HL-60 (cell line): ENCODE results near the gene PTPRN2.

Experiments used
- POLR2AphosphoS5 ChIP-seq: IDR thresholded peaks from 2 replicates; pipeline ENCODE4 v1.6.1; 2012; ENCODE audit warnings: low read depth
- TF ChIP-seq, protein P1 (sequence below): IDR thresholded peaks from one replicate; pipeline ENCODE4 v1.5.1; 2011; ENCODE audit warnings: low read length, control low read depth, inconsistent platforms; ENCODE audit not compliant: insufficient read depth
- TF ChIP-seq, protein P2 (sequence below): IDR thresholded peaks from 2 replicates; pipeline ENCODE4 v1.6.1; 2012; ENCODE audit warnings: low read depth; ENCODE audit not compliant: insufficient replicate concordance

- TF ChIP-seq, protein P1, sequence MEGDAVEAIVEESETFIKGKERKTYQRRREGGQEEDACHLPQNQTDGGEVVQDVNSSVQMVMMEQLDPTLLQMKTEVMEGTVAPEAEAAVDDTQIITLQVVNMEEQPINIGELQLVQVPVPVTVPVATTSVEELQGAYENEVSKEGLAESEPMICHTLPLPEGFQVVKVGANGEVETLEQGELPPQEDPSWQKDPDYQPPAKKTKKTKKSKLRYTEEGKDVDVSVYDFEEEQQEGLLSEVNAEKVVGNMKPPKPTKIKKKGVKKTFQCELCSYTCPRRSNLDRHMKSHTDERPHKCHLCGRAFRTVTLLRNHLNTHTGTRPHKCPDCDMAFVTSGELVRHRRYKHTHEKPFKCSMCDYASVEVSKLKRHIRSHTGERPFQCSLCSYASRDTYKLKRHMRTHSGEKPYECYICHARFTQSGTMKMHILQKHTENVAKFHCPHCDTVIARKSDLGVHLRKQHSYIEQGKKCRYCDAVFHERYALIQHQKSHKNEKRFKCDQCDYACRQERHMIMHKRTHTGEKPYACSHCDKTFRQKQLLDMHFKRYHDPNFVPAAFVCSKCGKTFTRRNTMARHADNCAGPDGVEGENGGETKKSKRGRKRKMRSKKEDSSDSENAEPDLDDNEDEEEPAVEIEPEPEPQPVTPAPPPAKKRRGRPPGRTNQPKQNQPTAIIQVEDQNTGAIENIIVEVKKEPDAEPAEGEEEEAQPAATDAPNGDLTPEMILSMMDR: no peak
- TF ChIP-seq POLR2AphosphoS5: no peak
- TF ChIP-seq, protein P2, sequence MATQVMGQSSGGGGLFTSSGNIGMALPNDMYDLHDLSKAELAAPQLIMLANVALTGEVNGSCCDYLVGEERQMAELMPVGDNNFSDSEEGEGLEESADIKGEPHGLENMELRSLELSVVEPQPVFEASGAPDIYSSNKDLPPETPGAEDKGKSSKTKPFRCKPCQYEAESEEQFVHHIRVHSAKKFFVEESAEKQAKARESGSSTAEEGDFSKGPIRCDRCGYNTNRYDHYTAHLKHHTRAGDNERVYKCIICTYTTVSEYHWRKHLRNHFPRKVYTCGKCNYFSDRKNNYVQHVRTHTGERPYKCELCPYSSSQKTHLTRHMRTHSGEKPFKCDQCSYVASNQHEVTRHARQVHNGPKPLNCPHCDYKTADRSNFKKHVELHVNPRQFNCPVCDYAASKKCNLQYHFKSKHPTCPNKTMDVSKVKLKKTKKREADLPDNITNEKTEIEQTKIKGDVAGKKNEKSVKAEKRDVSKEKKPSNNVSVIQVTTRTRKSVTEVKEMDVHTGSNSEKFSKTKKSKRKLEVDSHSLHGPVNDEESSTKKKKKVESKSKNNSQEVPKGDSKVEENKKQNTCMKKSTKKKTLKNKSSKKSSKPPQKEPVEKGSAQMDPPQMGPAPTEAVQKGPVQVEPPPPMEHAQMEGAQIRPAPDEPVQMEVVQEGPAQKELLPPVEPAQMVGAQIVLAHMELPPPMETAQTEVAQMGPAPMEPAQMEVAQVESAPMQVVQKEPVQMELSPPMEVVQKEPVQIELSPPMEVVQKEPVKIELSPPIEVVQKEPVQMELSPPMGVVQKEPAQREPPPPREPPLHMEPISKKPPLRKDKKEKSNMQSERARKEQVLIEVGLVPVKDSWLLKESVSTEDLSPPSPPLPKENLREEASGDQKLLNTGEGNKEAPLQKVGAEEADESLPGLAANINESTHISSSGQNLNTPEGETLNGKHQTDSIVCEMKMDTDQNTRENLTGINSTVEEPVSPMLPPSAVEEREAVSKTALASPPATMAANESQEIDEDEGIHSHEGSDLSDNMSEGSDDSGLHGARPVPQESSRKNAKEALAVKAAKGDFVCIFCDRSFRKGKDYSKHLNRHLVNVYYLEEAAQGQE: no peak
Measured at GRCh38 chr7:158039270-158039669, 548.4 kb downstream of the PTPRN2 start.
